Activated CD8-positive, alpha-beta memory T cell treated with anti-CD3 and anti-CD28 coated beads for 4 hours (primary cell): ENCODE results near the gene TOP2A.

Experiments
- DNase-seq, 2 donors: peaks; one replicate each; pipeline ENCODE4 v3.0.0-alpha.2; 2020; ENCODE audit warnings: low read depth in 2 of 2

TOP2A gene

DNA sequence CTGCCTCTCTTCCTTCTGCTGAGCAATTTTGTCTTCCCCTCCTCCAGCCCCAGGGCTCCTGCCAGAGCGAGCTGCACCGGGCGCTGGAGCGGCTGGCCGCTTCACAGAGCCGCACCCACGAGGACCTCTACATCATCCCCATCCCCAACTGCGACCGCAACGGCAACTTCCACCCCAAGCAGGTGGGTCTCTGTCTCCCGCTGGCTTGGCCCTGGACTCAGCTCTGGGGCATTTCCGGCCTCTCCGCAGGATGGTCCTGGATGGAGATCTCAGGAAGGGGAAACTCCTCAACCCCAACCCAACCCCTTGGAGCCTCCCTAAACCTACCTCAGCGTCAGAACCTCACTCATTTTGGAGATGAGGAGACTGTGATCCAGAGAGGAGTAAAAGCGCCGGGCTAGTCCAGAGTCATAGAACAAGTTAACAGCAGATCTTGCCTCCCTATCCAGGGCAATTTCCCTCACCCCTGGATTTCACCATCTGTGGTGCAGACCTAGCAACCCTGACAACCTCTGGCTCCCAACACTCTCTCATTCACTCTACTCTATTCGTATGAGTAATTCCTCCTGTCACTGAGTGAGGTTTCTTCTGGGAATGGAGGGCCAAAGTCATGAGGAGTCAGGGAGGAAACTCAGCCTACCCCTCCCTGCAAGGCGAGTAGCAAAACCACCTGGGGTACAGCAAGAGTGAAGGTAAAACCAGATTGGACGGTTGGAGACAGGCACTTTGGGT is 36.4 kb upstream of the TOP2A start:
- DNase-seq, result no peak

DNA sequence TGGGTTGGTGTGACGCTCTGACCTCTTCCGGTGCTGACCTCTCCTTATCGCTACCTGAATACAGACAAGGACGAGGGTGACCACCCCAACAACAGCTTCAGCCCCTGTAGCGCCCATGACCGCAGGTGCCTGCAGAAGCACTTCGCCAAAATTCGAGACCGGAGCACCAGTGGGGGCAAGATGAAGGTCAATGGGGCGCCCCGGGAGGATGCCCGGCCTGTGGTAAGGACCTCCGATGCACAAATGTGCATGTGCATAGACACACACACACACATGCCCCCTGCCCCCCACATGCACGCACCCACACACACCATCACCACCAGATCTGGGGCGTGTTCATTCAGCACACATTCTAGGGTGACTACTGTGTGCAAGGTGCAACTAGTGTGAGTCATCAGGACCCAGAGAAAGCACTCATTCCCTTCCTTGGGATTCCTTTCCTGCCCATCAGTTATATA is 35.3 kb upstream of the TOP2A start:
- no peak for DNase-seq

DNA sequence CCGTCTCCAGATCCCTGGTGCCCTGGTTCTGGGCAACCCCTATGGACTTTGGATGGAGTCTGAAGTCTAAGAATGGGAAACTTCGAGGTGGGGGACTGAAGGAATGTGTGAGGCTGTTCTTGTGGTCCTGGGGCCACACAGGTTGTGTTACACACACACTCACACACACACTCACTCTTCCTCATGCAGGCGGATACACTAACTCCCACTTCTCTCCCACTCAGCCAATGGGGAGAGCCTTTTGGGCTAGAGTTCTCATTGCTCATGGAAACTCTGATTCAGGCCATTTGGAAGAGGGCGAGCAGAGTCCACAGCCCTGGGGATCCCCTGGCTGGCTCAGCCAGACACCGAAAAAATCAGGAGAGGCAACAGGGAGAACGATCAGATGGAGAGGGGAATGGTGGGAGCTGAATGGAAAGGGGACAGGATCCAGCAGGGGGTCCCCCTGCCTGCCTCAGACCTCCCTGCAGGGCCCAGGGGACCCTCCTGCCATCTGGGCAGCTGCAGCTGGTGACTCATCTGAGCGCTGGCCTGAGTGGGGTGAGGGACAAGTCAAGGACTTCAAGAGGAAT is 34.6 kb upstream of the TOP2A start:
- no peak for DNase-seq

DNA sequence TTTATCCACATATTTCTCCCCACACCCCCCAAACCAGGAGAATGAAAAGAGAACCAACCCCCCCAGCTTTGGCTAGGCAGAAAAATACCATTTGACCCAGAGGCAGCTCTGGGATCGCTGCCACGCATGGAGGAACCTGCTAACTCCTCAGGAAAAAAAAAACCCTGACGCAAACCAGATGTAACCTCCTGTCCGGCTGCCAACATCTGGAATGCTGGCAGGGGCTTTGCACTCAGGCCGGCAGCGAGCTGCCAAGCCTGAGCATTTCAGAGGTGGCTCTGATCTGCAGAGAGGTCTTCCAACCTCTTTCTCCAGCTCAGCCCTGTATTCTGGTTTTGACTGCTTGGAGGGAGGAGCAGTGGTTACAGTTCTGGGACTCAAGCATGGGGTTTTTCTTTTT is 33.7 kb upstream of the TOP2A start:
- no peak for DNase-seq

DNA sequence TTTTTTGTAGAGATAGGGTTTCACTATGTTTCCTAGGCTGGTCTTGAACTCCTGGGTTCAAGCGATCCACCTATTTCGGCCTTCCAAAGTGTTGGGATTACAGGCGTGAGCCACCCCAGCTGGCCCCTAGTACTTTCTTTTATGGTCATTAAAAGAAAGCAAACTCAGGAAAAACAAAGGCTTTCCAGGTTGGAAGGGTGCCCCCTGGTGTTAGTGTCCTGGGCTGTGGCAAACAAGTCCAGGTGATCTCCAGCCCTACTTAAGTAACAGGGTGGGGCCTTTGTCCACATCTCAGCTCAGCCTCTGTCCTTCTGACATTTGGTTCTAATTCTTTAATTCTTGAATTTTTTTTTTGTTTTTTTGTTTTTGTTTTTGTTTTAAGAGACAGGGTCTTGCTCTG is 32.5 kb upstream of the TOP2A start:
- DNase-seq, result no peak

DNA sequence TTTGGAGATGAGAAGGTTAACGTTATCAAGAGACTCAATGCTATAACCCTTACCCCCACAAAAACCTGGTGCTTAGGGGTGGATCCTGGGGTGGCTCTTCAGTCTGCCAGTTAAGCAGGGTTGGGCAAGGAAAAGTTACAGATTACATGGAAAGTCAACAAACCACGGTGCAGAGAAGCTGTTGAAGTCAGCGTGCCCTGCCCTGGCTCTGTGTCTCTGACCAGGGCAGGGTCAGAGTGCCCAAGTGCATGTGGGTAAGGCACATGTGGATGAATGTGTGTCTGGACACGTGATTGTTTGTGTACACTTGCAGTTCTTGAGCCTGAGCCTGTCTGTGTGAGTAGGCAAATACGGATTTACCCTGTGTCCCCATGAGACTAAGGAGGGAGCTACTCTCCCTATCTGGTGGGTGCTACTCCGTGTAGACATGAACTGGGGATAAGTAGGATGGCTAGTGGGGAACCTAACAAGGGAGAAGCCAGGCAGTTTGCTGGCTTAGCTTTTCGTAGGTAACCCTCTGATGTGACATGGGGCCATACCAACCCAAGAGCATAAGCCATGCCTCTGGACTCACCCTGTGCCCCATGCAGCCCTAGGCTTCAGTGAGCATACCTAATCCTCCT is 31.1 kb upstream of the TOP2A start:
- DNase-seq, result no peak

DNA sequence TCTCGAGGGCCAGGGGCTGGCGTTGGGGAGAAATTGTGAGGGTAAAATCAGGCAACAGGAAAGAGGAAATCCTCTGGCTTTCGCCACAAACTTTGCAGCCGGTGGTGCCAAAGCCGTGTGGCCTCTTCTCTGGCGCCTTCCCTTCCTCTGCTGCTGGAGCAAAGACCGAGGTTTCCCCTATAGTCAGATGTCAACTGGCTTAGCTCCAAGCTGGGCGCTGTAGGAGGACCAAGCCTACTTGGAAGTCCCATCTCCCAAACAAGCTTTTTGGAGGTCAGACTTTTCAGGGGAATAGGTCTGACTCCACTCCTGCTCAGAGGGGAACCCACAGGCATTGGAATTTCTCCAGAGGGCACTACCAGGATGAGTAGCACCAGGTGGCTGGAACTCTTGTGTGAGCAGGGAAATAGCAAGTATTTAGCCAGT is 30.5 kb upstream of the TOP2A start:
- no peak for DNase-seq

DNA sequence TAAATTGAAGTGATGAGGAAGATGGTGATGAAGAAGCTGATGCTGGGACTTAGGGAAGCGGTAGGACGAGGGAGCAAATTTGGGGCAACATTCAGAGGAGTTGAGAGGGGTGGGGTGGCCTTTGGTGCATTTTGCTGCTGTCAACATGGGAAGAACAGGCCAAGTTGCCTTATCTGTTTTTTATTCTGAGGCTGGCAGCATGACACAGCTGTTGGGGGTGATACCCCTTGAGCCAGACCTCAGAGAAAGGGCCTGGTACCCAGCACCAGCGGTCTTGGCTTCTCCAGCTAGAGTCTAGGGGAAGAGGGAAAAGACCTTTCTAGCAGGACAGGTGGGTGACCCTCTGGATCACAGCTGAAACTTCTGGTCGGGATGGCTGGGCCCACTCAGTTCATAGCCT is 30.1 kb upstream of the TOP2A start:
- DNase-seq, result no peak

DNA sequence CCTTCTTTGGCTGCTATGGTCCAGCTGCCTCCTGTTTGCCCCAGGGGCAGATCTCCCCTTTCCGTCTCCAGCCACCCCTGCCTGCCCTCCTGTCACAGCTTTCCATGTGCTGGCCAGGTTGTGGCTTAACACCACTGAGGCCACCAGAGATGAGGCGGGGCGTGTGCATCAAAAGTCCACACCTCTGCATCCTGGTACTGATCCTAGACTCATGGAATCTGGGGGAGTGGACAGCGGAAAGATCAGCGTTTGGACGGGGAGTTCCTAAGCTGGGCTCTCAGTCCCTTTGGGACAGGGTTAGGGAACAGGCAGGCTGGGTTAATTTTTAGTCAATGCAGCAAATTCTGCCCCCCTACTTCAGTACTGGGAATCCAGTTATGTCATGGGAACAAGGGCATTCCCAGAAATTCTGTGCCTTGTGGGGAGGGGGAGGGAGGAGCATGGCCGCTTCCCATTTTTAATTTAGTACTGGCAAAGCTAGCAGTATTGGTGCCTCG is 29.5 kb upstream of the TOP2A start:
- no peak for DNase-seq

DNA sequence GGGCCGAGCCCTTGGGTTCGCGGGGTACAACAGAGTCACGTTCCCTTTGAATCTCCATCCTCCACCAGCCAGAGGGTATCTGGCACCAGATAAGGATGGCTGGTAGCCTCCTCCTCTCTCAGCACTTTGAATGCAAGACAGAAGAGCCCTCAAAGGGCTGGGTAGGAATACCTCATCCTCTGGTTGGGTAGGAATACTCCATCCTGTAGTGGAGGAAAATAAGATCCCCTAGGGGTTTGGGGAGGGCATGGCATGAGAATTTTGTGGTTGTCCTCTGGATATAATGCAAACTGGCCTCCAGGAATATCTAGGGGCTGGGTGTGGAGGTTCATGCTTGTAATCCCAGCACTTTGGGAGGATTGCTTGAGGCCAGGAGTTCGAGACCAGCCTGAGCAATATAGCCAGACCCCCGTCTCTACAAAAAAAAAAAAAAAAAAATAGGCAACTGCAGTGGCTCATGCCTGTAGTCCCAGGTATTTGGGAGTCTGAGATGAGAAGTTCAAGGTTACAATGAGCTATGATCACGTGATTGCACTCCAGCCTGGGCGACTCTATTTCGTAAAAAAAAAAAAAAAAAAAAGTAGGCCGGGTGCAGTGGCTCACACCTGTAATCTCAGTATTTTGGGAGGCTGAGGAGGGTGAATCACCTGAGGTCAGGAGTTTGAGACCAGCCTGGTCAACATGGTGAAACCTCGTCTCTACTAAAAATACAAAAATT is 28.2 kb upstream of the TOP2A start:
- DNase-seq, result no peak

DNA sequence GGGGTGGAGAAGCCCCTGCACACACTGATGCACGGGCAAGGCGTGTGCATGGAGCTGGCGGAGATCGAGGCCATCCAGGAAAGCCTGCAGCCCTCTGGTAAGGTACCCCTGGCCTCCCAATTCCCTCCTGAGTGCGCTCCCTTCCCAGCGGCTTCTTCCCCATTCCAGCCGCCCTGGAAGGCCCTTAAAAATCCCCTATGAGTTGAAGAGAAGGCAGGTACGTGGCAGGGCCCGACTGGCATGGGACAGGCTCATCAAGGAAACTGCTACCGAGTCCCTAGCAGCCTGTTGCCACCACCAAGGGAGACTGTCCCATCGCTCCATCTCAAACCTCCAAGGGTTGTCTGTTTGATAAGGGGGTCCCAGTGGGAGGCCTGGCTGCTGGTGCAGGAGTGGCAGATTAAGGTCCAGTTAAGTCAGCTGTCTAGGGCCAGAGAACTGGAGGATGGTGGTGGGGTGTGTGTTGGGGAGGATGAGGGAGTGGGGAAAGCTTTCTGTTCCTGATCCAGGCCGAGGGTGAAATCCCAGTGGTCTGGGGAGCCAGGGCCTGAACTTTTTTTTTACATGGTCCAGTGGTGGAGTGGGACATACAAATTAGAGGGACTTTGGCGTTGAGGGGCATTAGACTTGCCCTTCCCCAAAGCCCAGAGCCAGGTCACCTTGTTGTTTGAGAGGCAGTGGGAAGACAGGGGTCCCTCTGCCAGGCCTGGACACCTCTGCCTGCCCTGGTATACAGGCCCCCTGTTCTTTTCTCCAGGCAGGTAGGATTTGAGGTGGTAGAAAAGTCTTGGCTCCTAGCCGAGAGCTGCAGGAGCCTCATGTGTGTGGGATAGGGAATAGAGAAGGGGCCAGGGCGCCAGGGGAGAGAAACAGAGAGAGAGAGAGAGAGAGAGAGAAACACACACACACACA is 26.5 kb upstream of the TOP2A start:
- no peak for DNase-seq

DNA sequence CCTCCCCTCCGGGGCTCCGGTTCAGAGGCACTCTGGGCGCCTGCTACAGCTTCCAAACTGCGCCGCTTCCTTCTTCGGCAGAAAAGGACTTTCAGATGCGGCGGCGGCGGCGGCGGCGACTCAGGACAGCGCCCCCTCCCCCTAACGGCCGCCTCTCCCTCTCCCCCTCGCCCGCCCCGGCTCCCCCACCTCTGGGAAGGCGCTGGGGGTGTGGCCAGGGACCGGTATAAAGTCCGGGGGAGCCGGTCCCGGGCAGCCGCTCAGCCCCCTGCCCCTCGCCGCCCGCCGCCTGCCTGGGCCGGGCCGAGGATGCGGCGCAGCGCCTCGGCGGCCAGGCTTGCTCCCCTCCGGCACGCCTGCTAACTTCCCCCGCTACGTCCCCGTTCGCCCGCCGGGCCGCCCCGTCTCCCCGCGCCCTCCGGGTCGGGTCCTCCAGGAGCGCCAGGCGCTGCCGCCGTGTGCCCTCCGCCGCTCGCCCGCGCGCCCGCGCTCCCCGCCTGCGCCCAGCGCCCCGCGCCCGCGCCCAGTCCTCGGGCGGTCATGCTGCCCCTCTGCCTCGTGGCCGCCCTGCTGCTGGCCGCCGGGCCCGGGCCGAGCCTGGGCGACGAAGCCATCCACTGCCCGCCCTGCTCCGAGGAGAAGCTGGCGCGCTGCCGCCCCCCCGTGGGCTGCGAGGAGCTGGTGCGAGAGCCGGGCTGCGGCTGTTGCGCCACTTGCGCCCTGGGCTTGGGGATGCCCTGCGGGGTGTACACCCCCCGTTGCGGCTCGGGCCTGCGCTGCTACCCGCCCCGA is 25.7 kb upstream of the TOP2A start, which contains the start of gene IGFBP4:
Gene IGFBP4, plus strand, starts transcription at position 255 of the 792 bp plus-strand sequence. Its CDS starts 286 bp downstream, at position 541.
- DNase-seq, result peak; percentile 27 to 40

DNA sequence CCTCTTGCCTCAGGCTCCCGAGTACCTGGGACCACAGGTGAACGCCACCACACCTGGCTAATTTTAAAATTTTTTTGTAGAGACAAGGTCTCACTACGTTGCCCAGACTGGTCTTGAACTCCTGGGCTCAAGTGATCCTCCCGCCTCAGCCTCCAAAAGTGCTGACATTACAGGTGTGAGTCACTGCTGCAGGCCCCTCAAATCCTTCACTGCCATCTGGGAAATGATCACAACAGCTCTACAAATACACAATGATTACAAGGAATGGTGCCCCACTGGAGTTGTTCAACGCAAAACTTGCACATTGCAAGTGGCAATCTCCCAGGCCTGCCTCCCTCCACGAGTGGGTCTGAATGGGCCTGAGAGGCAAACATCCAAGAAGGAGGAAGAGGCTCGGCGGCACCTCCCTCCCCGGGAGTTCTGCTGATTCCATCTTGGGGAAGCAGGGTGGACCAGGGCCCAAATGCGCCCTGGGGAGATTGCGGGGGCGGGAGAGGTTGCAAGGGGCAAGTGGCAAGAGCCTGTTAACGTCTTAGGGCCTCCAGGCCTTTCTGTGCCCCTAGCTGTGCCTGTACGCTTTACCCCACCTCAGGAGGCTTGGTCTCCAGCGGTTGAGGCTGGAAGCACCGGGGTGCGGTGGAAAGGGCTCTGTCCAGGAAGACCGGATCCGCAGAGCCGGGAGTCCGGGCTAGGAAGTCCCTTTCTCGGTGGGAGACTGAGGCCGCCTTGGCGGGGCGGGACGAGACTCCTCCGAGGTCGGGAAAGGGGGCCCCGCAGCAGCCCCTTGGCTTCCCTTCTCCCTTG is 24.9 kb upstream of the TOP2A start:
- no peak for DNase-seq

DNA sequence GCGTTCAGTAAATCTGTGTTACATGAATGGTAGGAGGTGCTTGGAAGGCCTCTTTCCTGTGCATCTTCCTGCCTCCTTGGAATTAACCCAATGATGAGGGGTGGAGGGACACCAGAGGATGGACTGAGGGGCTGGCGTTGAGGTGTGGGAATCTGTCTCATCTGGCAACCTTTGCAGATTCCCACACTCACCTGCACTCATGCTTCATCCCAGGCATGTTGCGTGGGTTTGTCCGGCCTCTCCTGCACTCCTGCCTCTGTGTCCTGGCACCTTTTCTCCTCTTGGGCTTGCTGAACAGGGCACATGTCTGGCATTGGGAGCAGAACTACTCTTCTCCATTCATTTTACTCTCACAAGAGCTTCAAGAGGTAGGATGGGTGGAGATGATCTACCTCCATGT is 22.5 kb upstream of the TOP2A start:
- no peak for DNase-seq

DNA sequence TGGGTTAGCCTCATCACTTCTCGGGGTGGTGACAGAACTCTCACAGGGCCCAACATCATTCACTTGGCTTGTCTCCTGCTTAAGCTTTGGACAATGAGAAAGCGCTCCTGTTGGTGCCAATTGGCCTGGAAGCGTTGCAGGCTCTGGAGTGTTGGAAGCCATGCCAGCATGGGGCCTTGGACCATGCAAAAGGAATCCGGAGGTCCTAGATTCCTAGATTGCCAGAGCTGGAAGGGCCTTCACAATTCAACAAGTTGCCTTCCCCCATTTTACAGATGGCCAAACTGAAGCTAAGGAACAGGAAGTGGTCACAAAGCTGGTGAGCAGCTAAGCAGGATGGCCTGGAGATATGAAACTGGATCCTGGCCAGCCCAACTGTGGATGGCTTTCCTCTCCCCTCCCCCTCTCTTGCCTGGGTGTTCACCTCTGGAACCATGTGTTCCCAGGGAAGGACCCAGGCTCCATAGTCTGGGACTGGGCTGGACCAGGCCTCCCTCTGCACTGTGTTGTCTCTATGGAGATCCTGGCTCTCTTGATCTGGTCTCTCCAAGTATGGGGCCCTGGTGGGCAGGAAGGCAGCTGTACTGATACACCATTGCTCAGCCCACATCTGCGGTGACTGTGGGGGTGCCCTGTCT is 19.5 kb upstream of the TOP2A start:
- no peak for DNase-seq

DNA sequence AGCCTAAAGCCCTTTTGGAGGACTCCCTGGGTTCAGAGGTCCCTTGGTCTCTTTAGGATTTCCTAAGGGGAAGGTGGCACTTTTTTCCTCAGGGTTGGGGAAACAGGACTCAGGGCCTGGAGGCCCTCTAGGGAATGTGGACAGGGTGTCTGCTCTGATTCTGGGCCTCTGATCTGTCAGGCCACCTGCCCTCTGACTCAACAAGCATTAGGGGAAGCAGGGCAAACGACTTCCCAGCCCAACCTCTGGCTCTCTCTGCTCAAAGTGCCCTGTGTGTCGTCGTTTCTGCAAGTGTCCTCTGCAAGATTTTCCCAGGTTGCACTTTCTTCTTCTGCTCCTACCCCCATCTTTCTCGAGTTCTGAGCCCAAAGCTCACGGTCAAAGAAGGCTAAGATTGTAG is 18.9 kb upstream of the TOP2A start:
- DNase-seq, result no peak

DNA sequence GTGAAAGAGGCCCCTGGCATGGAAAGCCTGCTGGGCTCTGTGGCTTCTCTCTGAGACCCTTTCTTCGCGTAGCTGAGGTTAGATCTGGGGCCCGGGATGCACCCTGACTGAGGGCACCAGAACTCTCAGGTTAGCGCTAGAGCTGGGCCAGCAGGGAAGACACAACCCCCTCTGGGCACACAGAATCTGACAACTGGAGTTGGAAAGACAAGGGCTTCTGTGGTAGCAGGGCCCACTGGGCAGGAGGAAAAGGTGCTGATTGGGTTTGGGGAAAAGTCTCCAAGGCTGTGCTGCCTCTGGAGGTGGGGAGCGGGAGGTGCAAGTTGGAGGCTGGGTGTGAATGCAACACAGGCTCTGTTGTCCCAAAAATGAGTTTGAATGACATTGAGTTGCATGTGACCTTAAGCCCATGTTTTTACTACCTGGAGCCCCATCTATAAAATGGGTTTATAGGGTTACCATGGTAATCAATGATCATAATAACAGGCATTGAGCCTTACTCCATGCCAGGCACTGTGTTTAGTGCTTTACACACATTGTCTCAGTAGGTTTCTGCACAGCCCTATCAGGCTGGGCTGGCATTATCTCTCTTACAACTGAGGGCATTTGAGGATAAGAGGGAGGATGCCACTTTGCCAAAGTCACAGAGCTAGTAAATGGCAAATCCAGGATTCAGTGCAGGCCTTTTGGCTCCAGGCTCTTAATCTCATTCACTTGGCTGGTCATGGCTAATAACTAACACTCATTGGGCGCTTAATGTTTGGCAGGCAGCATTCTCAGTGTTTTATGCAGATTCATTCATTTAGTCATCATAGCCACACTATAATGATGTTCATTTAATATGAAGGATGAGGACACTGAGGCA is 16.1 kb upstream of the TOP2A start:
- DNase-seq, result no peak
